Dendritic cell treated with granulocyte-macrophage colony-stimulating factor and Interleukin-4, amounts not matched to agents 40 ng/mL and 50 ng/mL, for 4 days (primary cell): ENCODE data around the gene PPP1CA.
A peak's percentile ranks its signal among the peaks of the same experiment; 100 is the strongest.

ENCODE experiments used
- H3K27ac Mint-ChIP-seq: one replicate; pipeline ENCODE4 v1.8.0; 2022; ENCODE audit warnings: mild to moderate bottlenecking, mixed read lengths
- H3K27me3 Mint-ChIP-seq: one replicate; pipeline ENCODE4 v1.8.0; 2022; ENCODE audit warnings: mild to moderate bottlenecking, mixed read lengths
- H3K36me3 Mint-ChIP-seq: one replicate; pipeline ENCODE4 v1.8.0; 2022; ENCODE audit warnings: low read depth, mixed read lengths
- H3K4me1 Mint-ChIP-seq: one replicate; pipeline ENCODE4 v1.8.0; 2022; ENCODE audit warnings: low read depth, mixed read lengths
- H3K4me3 Mint-ChIP-seq: one replicate; pipeline ENCODE4 v1.8.0; 2022; ENCODE audit warnings: mild to moderate bottlenecking, moderate library complexity, mixed read lengths
- H3K9me3 Mint-ChIP-seq: one replicate; pipeline ENCODE4 v1.8.0; 2022; ENCODE audit warnings: mixed read lengths
- intact Hi-C: fragments of 100-400 bp; cut with micrococcal nuclease; formaldehyde crosslinking; loops from one replicate; pipeline ENCODE4 v1.15.0; 2022

PPP1CA gene

DNA sequence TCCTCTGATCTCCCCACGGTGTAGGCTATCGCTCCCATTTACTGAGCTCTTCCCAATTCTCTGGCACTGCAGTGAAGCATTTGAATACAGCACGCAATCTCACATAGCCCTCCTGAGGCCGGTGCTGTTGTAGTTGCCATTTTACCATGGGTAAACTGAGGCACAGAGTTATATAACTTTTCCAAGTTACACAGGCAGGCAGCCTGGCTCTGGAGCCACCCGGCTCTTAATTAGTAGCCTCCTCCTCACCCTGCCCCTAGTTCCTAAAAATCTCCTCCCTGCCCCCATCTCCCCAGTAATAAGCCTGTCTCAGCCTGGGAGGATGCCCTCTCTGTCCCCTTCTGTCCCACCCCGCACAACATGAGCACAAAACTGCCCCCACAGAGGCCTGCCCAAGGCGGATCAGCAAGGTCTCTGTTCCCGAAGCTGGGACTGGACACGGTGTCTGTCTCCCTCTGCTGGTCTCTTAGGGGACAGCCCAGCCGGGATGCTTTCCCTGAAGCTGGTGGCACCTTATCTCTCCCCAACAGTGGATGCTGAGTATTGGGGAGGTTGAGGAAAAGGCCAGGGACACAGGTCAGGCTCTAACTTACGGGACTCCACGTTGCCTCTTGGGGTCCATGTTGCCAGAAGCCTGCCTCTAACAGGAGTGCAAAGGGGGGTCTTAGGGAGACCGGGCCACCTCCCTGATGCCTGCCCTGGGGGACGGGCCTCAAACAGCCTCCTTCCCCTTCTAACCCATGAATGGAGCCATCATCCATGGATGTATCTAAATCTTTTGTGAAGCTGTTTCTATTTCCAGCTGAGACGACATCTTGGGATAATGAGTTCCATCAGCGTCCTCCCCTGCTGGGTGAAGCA, 19.2 kb downstream of the PPP1CA start:
- Mint-ChIP-seq H3K27me3 (peaks cover 5% of the 10 kb centered on the region), H3K9me3 (no peaks in the 10 kb centered on the region), H3K36me3 (no peaks in the 10 kb centered on the region), H3K4me3 (no peak overlapping the region), H3K4me1 (peaks cover 55% of the 10 kb centered on the region), H3K27ac (peak overlapping the region; percentile 28)
- intact Hi-C loops, result loop anchor here (1.0 to 10.0 kb wide), 4 partner anchors 25 to 118 kb away; partner anchors contain the start of gene GRK2

- no peaks in the 10 kb centered on the region for H3K36me3 Mint-ChIP-seq
- peak overlapping the region; percentile 78 for H3K27ac Mint-ChIP-seq
- peaks cover 7% of the 10 kb centered on the region for H3K27me3 Mint-ChIP-seq
- peaks cover 45% of the 10 kb centered on the region for H3K4me1 Mint-ChIP-seq
- peak overlapping the region; percentile 17 for H3K4me3 Mint-ChIP-seq
- H3K9me3 Mint-ChIP-seq, result no peaks in the 10 kb centered on the region
- intact Hi-C loops, result loop anchor here (10.0 kb wide), 2 partner anchors 47 to 117 kb away; partner anchors contain the start of gene GRK2
These were observed 20.2 kb downstream of the PPP1CA start for GRCh38 chr11:67381244-67381972.

DNA sequence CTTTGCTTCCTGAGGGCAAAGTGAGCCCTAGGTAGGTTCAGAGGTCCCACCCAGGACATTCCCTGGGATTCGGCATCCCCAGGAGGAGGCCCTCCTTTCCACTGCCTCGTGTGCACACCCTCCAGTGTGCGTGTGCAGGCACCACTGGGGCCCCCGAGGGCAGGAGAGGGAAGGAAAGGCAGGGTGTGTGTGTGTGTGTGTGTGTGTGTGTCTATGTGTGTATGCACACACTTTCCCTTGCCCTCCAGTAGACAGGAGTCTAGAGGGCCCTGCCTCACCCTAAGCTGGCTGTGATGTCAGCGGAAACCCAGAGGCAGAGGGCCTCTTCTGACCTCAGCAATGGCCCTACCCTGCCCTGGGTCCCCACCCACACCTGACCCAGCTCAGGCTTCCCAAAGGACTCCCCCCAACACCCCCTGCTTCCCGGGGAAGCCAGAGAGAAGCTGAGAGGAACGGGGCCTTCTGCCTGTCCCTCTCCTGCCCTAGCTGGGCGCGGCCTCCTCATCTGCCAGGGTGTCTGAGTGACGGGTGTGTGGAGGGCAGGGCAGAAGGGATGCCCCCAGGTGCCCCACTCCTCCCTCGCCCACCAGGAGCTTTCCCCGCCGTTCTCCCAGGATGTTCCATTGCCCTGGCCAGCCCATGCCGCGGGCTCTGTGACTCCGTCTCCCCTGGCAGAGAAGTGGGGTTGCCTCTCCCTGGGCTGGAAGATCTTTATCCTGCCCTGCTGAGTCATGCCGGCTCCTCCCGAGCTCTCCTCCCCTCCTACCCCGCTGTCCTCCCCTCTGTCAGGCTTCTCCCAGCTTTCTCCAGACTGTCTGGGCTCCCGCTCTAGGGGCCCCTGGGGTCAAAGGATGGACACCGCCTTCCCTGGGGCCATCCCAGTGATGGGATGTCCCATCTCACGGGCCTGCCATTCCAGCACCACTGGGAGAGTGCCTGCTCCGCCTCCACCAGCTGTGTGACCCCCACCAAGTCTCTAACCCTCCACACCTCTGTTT, 22.3 kb downstream of the PPP1CA start:
- no peaks in the 10 kb centered on the region for H3K36me3 Mint-ChIP-seq
- intact Hi-C loops, result loop anchor here (10.0 kb wide), 2 partner anchors 45 to 115 kb away; partner anchors contain the start of gene GRK2
- peaks cover 58% of the 10 kb centered on the region for H3K4me1 Mint-ChIP-seq
- H3K4me3 Mint-ChIP-seq, result no peak overlapping the region
- peak overlapping the region; percentile 80 for H3K27ac Mint-ChIP-seq
- peaks cover 16% of the 10 kb centered on the region for H3K27me3 Mint-ChIP-seq
- no peaks in the 10 kb centered on the region for H3K9me3 Mint-ChIP-seq

DNA sequence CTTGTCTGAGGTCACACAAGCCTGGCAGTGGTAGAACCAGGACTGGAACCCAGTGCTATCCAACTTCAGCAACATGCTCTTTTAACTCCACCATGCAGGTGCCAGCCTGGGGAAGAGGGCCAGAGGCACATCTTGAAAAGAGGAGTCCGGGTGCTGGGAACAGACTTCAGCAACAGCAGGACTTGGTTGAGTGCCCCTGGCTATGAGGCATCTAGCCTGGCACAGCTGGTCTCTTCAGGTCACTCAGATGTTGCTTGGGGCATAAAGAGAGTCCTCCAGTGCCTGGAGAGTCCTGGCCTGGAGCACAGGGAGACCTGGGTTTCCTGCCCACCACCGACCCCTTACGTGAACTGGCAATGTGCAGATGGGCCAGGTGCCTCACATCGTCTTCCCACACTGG, 23.1 kb downstream of the PPP1CA start:
- Mint-ChIP-seq H3K27me3 (peaks cover 16% of the 10 kb centered on the region), H3K9me3 (no peaks in the 10 kb centered on the region), H3K36me3 (no peaks in the 10 kb centered on the region), H3K4me3 (peak overlapping the region; percentile 1), H3K27ac (peak overlapping the region; percentile 80), H3K4me1 (peaks cover 65% of the 10 kb centered on the region)
- intact Hi-C loops, result no loop called here

- Mint-ChIP-seq H3K4me1 (peaks cover 60% of the 10 kb centered on the region), H3K27ac (no peak overlapping the region), H3K4me3 (no peak overlapping the region), H3K27me3 (peaks cover 16% of the 10 kb centered on the region), H3K9me3 (no peaks in the 10 kb centered on the region), H3K36me3 (no peaks in the 10 kb centered on the region)
- intact Hi-C loops, result no loop called here
These were observed 24.5 kb downstream of the PPP1CA start for GRCh38 chr11:67376873-67377808.

- no peak overlapping the region for H3K4me3 Mint-ChIP-seq
- H3K27ac Mint-ChIP-seq, result peak overlapping the region; percentile 19
- no peaks in the 10 kb centered on the region for H3K36me3 Mint-ChIP-seq
- H3K9me3 Mint-ChIP-seq, result no peaks in the 10 kb centered on the region
- intact Hi-C loops, result no loop called here
- H3K4me1 Mint-ChIP-seq, result peaks cover 62% of the 10 kb centered on the region
- H3K27me3 Mint-ChIP-seq, result peaks cover 22% of the 10 kb centered on the region
These were observed 25.4 kb downstream of the PPP1CA start for GRCh38 chr11:67376063-67376820.

GRCh38 chr11:67375320-67376055, 26.2 kb downstream of the PPP1CA start:
- Mint-ChIP-seq H3K27ac (peak overlapping the region; percentile 19), H3K9me3 (no peaks in the 10 kb centered on the region), H3K27me3 (peaks cover 23% of the 10 kb centered on the region), H3K4me3 (no peak overlapping the region), H3K36me3 (no peaks in the 10 kb centered on the region), H3K4me1 (peaks cover 62% of the 10 kb centered on the region)
- intact Hi-C loops, result no loop called here

DNA sequence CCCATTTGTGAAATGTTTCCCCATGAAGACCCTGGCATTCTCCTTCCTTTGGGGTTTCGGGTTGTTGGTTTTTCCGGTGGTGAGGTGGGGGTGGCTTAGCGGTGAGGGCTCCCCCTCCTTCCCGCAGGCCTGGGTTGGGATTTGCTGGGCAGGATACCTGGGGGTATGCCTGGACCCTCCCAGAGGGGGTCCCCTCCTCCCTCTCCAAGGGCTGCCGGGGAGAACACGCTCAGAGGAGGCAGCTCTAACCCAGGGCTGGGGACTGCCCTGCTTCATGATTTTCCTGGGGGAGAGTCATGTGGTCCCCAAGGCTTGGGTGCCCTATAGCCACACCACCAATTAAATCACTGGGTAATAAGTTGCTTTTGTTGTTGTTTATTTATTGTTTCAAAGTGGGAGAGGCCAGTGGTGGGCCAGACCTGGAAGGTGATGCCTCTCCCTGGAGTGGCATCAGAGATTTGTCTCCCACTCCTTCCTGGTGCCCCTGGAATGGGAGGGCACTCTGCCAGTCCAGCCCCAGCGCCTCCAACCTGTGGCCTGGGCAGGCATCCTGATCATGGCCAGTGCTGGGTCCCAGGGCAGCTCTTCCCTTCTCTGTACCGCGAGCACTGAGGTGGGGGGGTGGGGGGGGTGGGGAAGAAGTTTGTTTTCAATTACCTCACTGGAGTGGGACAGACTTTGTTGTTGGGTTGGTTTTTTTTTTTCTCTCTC, 26.9 kb downstream of the PPP1CA start:
- Mint-ChIP-seq H3K4me1 (peaks cover 66% of the 10 kb centered on the region), H3K4me3 (peak overlapping the region; percentile 75), H3K9me3 (no peaks in the 10 kb centered on the region), H3K27me3 (peaks cover 28% of the 10 kb centered on the region), H3K36me3 (no peaks in the 10 kb centered on the region), H3K27ac (peak overlapping the region; percentile 74)
- intact Hi-C loops, result no loop called here

DNA sequence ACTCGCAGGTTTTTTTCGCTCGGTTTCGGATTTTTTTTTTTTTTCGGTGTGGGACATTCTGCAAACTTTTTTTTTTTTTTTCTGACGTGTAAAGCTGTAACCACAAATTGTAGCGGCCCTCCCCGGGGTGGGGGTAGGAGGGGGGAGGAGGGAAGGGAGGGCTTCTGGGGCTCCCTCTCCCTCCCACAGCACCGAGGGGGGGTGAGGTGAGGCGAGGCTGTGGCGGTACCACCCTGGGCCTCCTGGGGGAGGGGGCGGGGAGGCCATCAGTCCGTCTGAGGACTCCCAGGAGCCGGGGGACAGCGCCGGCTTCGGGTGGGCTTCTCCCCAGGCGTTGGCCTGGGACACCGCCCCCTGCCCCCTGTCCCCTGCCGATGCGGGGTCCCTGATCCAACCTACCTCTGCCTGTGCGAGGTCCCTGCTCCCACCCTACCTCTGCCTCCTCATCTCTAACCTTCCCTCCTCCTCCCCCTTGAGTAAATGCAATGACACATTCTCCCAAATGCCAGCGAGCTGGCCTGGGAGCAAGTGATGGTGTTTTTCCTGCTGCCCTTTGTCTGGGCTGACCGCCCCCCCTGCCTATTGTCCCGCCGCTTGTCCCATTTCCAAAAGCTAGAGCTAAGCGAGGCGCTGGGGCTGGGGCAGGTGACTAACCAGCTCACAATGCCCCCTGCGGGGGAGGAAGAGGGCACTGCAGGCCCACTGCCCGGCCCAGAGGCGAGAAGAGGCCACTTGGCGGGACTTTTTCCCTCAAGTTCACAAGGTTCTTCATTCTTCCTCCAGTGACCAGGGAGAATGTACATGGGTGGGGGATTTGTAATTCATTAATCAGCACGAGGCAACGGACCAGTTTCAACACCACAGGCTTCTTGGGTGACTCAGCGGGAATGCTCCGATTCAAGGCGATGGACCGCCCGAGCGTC, 27.7 kb downstream of the PPP1CA start:
- Mint-ChIP-seq H3K27me3 (peaks cover 29% of the 10 kb centered on the region), H3K4me1 (peaks cover 66% of the 10 kb centered on the region), H3K4me3 (peak overlapping the region; percentile 75), H3K27ac (peak overlapping the region; percentile 74), H3K9me3 (no peaks in the 10 kb centered on the region), H3K36me3 (no peaks in the 10 kb centered on the region)
- intact Hi-C loops, result loop anchor here (1.0 kb wide), 1 partner anchor 17 kb away; no protein-coding TSS in a partner anchor

DNA sequence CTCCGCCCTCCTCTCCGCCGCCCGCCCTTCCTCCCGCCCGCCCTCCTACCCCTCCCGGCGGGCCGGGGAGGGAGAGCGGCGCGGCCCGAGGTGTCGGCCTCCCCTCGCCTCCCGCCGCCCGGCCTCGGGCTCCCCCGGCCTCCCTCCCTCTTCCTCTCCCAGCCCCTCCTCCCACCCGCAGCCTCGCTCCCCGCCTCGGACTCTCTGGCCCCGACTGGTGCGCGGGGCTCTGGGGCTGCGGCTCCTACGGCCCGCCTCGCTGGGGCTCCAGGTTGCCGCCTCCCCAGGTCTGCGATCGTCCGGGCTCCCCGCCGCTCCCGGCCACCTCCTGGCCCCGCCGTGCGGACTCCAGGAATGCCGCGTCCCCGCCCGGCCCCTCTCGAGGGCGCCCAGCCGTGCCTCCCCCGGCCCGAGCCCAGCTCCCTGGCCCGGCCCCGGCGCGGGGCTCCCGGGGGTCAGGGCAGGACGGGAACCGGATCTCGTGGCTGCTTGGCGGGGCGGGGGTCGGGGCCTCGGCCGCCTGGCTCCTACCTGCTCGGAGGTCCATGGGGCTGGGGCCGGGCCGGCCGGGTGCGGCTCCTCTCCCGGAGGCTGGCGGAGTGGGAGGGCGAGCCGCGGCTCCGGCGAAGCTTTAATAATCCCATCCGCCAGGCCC, 28.5 kb downstream of the PPP1CA start, which contains the start of gene CLCF1:
TSS of gene CLCF1 (minus strand) at position 606 of the 655 bp plus-strand sequence. CDS start at position 547, 59 bp downstream.
- Mint-ChIP-seq H3K36me3 (no peaks in the 10 kb centered on the region), H3K4me3 (peak within 1 kb of the TSS; percentile 75), H3K4me1 (peaks cover 66% of the 10 kb centered on the region), H3K27ac (peak within 1 kb of the TSS; percentile 74), H3K27me3 (peaks cover 32% of the 10 kb centered on the region), H3K9me3 (no peaks in the 10 kb centered on the region)
- intact Hi-C loops, result loop anchor here (1.0 kb wide), 1 partner anchor 16 kb away; no protein-coding TSS in a partner anchor
